ENCODE results near the gene GRIK1. TPM values are rescaled to one million over a fixed set of nuclear protein-coding genes. Genes with fewer than 3 reads are reported as not detected.

The GRIK1 gene
- total RNA-seq, 4 donors from 2014 or later, result 0.13 to 0.97 (median 0.38) TPM

DNA sequence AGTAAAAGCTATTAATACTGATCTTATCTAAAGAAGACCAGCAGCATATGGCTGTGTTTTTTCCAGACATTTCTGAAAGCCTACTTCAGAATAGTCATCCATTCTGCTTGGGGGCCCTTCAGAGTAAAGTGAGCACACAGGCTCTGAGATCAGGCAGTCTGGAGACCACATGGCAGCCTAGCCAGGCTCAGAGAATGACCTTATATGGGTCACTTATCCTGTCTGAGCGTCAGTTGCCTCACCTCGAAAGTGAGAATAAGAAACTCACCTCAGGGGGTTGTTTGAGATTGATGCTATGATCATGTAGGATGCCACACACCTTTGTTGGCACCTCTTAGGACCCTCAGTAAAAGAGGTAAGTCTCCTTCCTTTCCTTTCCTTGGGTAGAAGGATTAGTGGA lies 270.4 kb downstream of the GRIK1 start:
- no peaks in the 10 kb centered on the region for H3K36me3 ChIP-seq
- no peaks in the 10 kb centered on the region for H3K27me3 ChIP-seq
- no peak overlapping the region for H3K4me3 ChIP-seq
- no peaks in the 10 kb centered on the region for H3K4me1 ChIP-seq
- H3K9me3 ChIP-seq, result no peaks in the 10 kb centered on the region
- no peak for TF ChIP-seq CTCF (IDR thresholded peaks at IDR 0.05)
- DNase-seq (ENCODE audit: low spot score in 2 of 2), result no peak
- H3K27ac ChIP-seq, result no peak overlapping the region
- whole genome bisulfite sequencing, result 89% methylated on average over 2 of the region's 2 CpGs

- no peaks in the 10 kb centered on the region for H3K9me3 ChIP-seq
- no peak for DNase-seq (ENCODE audit: low spot score in 2 of 2)
- 71% methylated on average over 3 of the region's 3 CpGs for WGBS
Observed at GRCh38 chr21:29667651-29668050, 272.1 kb downstream of the GRIK1 start.

GRCh38 chr21:29664615-29665014 lies 275.2 kb downstream of the GRIK1 start:
- Histone ChIP-seq H3K27ac (no peak overlapping the region), H3K9me3 (no peaks in the 10 kb centered on the region), H3K4me3 (no peak overlapping the region), H3K27me3 (no peaks in the 10 kb centered on the region), H3K4me1 (no peaks in the 10 kb centered on the region), H3K36me3 (no peaks in the 10 kb centered on the region)
- TF ChIP-seq POLR2A (IDR thresholded peaks at IDR 0.05) (no peak), EP300 (IDR thresholded peaks at IDR 0.05) (no peak), CTCF (IDR thresholded peaks at IDR 0.05) (no peak), POLR2AphosphoS5 (IDR thresholded peaks at IDR 0.05) (no peak)
- no peak for DNase-seq (ENCODE audit: low spot score in 2 of 2)
- 50% methylated on average over 1 of the region's 1 CpG for WGBS

More at GRCh38 chr21:29667651-29668050, 272.1 kb downstream of the GRIK1 start:
- Histone ChIP-seq H3K27ac (no peak overlapping the region), H3K4me3 (no peak overlapping the region), H3K36me3 (no peaks in the 10 kb centered on the region), H3K4me1 (no peaks in the 10 kb centered on the region), H3K27me3 (no peaks in the 10 kb centered on the region)
- TF ChIP-seq CTCF (IDR thresholded peaks at IDR 0.05), result no peak

DNA sequence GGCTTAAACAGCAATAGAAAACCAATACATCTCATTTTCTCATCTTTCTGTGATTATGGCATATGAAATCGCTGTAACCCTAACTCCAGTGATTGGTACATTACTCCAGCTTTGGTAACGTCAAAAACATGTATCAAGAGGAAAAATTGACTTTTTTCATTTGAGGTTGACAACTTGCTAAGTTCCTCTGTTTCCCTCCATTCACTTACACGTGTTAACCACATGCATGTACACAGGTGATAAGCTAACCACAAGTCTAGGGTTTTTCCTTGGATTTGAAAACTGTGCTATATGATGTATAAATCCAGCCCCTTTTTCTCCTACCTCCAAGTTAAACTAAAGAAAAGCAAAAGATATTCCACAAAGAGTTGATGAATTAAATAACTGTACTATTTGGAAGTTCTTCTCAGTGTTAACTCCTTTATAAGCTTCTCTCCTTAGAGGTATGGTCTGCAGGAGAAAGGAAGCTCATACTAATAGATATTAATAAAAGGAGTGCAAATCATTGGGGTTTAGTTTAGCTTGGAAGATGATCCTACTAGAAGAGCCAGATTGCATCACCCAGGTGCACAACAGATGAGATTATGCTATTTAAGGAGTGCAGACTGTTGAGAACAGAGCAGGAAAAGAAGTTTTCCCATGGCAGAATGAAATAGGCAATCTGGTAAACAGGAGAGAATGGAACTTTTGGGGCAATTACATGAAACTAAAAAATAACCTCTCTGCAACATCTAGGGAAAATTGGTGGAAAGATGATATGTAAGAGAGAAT lies 277.9 kb downstream of the GRIK1 start:
- Histone ChIP-seq H3K4me1 (no peaks in the 10 kb centered on the region), H3K27me3 (no peaks in the 10 kb centered on the region), H3K4me3 (no peak overlapping the region), H3K27ac (no peak overlapping the region), H3K36me3 (no peaks in the 10 kb centered on the region), H3K9me3 (no peaks in the 10 kb centered on the region)
- DNase-seq (ENCODE audit: low spot score in 2 of 2), result no peak
- 79% methylated on average over 3 of the region's 3 CpGs for WGBS
- TF ChIP-seq CTCF (IDR thresholded peaks at IDR 0.05) (no peak), POLR2AphosphoS5 (IDR thresholded peaks at IDR 0.05) (no peak), EP300 (IDR thresholded peaks at IDR 0.05) (no peak), POLR2A (IDR thresholded peaks at IDR 0.05) (no peak)

DNA sequence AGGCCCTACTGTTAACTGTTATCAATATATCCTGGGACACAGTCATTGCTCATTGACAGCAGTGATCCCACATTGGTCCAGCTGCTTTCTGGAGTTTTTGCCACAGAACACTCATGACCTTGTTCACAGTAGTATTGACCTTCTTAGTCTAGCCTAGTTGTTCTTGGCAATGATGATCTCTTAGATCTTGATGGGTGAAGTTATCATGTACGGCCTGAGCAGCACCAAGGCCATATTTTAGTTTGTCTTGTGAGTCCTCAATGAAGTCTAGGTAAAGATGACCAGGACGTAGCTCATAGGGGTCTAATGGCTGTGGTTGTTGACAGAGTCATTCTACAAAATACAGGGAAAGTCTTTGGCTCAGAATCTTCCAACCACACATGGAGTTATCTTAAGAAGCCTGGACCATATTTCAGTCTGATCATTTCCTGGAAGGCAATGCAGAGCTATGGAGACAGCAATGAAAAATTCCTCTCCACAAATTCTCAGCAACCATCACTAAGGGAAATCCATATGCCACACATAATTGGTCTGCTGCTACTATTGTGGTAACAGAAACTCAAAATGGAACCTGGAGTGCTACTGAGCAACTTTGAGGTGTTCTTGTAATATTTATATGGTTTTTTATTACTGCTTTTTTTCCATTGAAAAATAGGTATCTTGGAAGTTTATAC lies 279.6 kb downstream of the GRIK1 start:
- DNase-seq (ENCODE audit: low spot score in 2 of 2), result no peak
- H3K27me3 ChIP-seq, result no peaks in the 10 kb centered on the region
- H3K36me3 ChIP-seq, result no peaks in the 10 kb centered on the region
- no peaks in the 10 kb centered on the region for H3K9me3 ChIP-seq
- no peak overlapping the region for H3K4me3 ChIP-seq
- TF ChIP-seq POLR2A (IDR thresholded peaks at IDR 0.05), result no peak
- no peak for TF ChIP-seq POLR2AphosphoS5 (IDR thresholded peaks at IDR 0.05)
- no peak for TF ChIP-seq CTCF (IDR thresholded peaks at IDR 0.05)
- no peak for TF ChIP-seq EP300 (IDR thresholded peaks at IDR 0.05)
- no peak overlapping the region for H3K27ac ChIP-seq
- H3K4me1 ChIP-seq, result no peaks in the 10 kb centered on the region
- WGBS, result 94% methylated on average over 2 of the region's 2 CpGs

All from suprapubic skin (tissue), 4 donors.